ENCODE measurements around the gene SNRPF.

SNRPF gene

GRCh38 chr12:95870897-95871296, 12.1 kb downstream of the SNRPF start:
- no peak for DNase-seq (ENCODE audit: low read depth)
- no peak for TF ChIP-seq MYC (IDR thresholded peaks at IDR 0.05; ENCODE audit: low read depth, low read length)
- TF ChIP-seq POLR2A (IDR thresholded peaks at IDR 0.05; ENCODE audit: extremely low read depth, insufficient read length): no peak
- TF ChIP-seq CTCF (IDR thresholded peaks at IDR 0.05; ENCODE audit: low read depth, low read length): no peak
- no peak for TF ChIP-seq MAX (IDR thresholded peaks at IDR 0.05; ENCODE audit: low read depth, low read length)
- no peak overlapping the region for H3K4me3 ChIP-seq (ENCODE audit: low read depth, low read length)

GRCh38 chr12:95874452-95874851, 15.7 kb downstream of the SNRPF start:
- H3K4me3 ChIP-seq (ENCODE audit: low read depth, low read length): no peak overlapping the region
- TF ChIP-seq POLR2A (IDR thresholded peaks at IDR 0.05; ENCODE audit: extremely low read depth, insufficient read length) (no peak), MYC (IDR thresholded peaks at IDR 0.05; ENCODE audit: low read depth, low read length) (no peak), MAX (IDR thresholded peaks at IDR 0.05; ENCODE audit: low read depth, low read length) (no peak), CTCF (IDR thresholded peaks at IDR 0.05; ENCODE audit: low read depth, low read length) (no peak)
- no peak for DNase-seq (ENCODE audit: low read depth)

- no peak for DNase-seq (ENCODE audit: low read depth)
- no peak for TF ChIP-seq POLR2A (IDR thresholded peaks at IDR 0.05; ENCODE audit: extremely low read depth, insufficient read length)
- TF ChIP-seq MYC (IDR thresholded peaks at IDR 0.05; ENCODE audit: low read depth, low read length): no peak
- no peak overlapping the region for H3K4me3 ChIP-seq (ENCODE audit: low read depth, low read length)
Observed at GRCh38 chr12:95877622-95878021, 18.9 kb downstream of the SNRPF start.

- H3K4me3 ChIP-seq (ENCODE audit: low read depth, low read length): no peak overlapping the region
- TF ChIP-seq POLR2A (IDR thresholded peaks at IDR 0.05; ENCODE audit: extremely low read depth, insufficient read length): no peak
- no peak for TF ChIP-seq CTCF (IDR thresholded peaks at IDR 0.05; ENCODE audit: low read depth, low read length)
- no peak for TF ChIP-seq MYC (IDR thresholded peaks at IDR 0.05; ENCODE audit: low read depth, low read length)
- TF ChIP-seq MAX (IDR thresholded peaks at IDR 0.05; ENCODE audit: low read depth, low read length): no peak
- no peak for DNase-seq (ENCODE audit: low read depth)
Observed at GRCh38 chr12:95880895-95881294, 22.1 kb downstream of the SNRPF start.

GRCh38 chr12:95881331-95881955, 22.7 kb downstream of the SNRPF start:
- no peak overlapping the region for H3K4me3 ChIP-seq (ENCODE audit: low read depth, low read length)
- DNase-seq (ENCODE audit: low read depth): no peak
- TF ChIP-seq MYC (IDR thresholded peaks at IDR 0.05; ENCODE audit: low read depth, low read length) (no peak), MAX (IDR thresholded peaks at IDR 0.05; ENCODE audit: low read depth, low read length) (no peak), POLR2A (IDR thresholded peaks at IDR 0.05; ENCODE audit: extremely low read depth, insufficient read length) (no peak), CTCF (IDR thresholded peaks at IDR 0.05; ENCODE audit: low read depth, low read length) (no peak)

- no peak overlapping the region for H3K4me3 ChIP-seq (ENCODE audit: low read depth, low read length)
- no peak for DNase-seq (ENCODE audit: low read depth)
- TF ChIP-seq POLR2A (IDR thresholded peaks at IDR 0.05; ENCODE audit: extremely low read depth, insufficient read length): no peak
- no peak for TF ChIP-seq MYC (IDR thresholded peaks at IDR 0.05; ENCODE audit: low read depth, low read length)
- TF ChIP-seq MAX (IDR thresholded peaks at IDR 0.05; ENCODE audit: low read depth, low read length): no peak
- TF ChIP-seq CTCF (IDR thresholded peaks at IDR 0.05; ENCODE audit: low read depth, low read length): no peak
Observed at GRCh38 chr12:95882080-95882479, 23.3 kb downstream of the SNRPF start.
